H54 (cell line): ENCODE results near the gene VAV3.

Source experiments
- DNase-seq: peaks from one replicate; pipeline ENCODE4 v3.0.0; 2011; ENCODE audit warnings: low spot score, mixed read lengths; ENCODE audit not compliant: insufficient read length
- FAIRE-seq: peaks from 3 replicates; lab custom pipeline; 2011; peaks lifted over from hg19 to GRCh38; lab: Jason Lieb, UNC
- POLR2A ChIP-seq: IDR thresholded peaks from 2 replicates; pipeline ENCODE4 v1.6.1; 2011; ENCODE audit warnings: low read depth, mild to moderate bottlenecking, low read length

The VAV3 gene

GRCh38 chr1:107544285-107544684 lies 420.7 kb downstream of the VAV3 start:
- TF ChIP-seq POLR2A, result no peak
- FAIRE-seq, result no peak
- DNase-seq, result no peak

- FAIRE-seq, result no peak
- TF ChIP-seq POLR2A, result no peak
- no peak for DNase-seq
Measured at GRCh38 chr1:107541412-107541811, 423.6 kb downstream of the VAV3 start.

GRCh38 chr1:107538502-107538901 lies 426.5 kb downstream of the VAV3 start:
- no peak for DNase-seq
- no peak for TF ChIP-seq POLR2A
- no peak for FAIRE-seq

GRCh38 chr1:107536266-107536665 lies 428.7 kb downstream of the VAV3 start:
- peak; percentile 53 for FAIRE-seq
- TF ChIP-seq POLR2A, result no peak
- DNase-seq, result no peak

DNA sequence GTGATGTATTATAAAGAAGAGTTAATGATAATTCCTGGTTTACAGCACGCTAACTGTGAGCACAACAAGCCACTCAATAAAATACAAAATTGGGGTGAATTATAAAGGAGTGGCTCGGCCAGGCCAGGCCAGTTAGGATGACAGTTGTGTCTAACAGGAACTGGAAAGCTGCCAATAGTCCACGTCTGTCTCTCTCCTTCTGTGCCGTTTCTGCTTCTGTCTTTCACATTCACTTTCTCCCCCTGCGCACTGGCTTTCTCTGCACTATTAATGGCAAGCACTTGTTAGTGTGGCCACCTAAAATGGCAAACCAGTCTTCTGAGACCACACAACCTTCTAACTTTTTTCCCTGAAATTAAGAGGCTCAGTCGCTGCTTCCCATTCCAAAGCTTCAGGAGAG lies 429.9 kb downstream of the VAV3 start:
- no peak for FAIRE-seq
- no peak for TF ChIP-seq POLR2A
- no peak for DNase-seq

GRCh38 chr1:107534632-107535031 lies 430.3 kb downstream of the VAV3 start:
- FAIRE-seq (no peak), DNase-seq (no peak)
- TF ChIP-seq POLR2A, result no peak

- DNase-seq, result no peak
- FAIRE-seq, result no peak
- no peak for TF ChIP-seq POLR2A
Measured at GRCh38 chr1:107533436-107533835, 431.5 kb downstream of the VAV3 start.

GRCh38 chr1:107532318-107532717 lies 432.7 kb downstream of the VAV3 start:
- DNase-seq (no peak), FAIRE-seq (no peak)
- TF ChIP-seq POLR2A, result no peak

DNA sequence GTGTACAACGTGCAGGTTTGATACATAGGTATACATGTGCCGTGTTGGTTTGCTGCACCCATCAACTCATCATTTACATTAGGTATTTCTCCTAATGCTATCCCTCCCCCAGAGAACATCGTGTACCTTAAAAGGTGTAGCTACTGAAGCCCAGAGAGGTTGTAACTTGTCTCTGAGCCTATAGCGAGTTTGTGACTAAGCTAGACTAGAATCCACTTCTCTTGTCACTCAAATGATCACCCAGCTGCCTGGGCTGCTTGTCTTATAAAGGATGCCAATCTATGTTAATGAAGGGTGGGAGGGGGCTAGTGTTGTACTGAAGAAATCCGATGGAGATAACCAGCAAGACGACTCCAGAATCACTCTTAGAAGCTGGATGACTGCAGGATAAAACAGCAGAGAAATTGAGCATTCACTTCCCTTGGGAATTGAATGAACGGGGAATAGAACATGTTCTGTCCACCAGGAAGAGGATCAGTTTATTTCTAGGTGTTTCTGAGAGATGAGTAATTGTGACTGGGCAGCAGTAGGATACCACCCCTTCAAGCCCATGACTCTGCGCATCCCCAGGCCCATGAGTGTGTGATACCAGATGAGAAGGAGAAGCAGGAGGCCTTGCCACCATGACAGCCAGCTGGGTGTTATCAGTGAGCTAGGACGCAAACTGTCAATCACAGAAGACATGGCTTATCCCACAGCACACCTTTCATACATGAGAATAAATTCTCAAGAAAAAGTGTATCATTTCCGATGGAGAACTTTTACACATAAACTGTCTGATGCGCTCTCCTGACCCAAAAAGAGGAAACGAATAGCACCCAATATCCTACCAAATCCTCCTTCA lies 433.7 kb downstream of the VAV3 start:
- no peak for TF ChIP-seq POLR2A
- DNase-seq (no peak), FAIRE-seq (no peak)

DNA sequence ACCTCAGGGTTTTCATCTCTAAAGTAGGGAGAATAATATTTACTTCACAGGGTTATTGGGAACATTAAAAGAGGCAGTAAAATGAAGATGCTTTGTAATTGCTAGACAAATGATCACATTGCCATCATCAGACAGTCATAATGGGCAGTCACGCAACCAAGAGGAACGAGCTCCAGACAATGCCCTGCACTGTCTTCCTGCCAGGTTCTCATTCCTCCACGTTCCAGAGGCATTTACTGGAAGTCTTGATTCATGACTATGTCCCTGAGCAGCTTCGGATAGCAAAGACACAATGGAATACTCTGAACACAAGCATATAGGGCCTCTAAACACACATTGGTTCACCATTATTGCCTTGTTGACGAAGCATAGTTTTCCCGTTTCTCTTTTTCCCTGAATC lies 434.4 kb downstream of the VAV3 start:
- FAIRE-seq (no peak), DNase-seq (no peak)
- no peak for TF ChIP-seq POLR2A

GRCh38 chr1:107529511-107530149 lies 435.4 kb downstream of the VAV3 start:
- TF ChIP-seq POLR2A, result no peak
- DNase-seq (peak; percentile 32), FAIRE-seq (peak; percentile 93)

DNA sequence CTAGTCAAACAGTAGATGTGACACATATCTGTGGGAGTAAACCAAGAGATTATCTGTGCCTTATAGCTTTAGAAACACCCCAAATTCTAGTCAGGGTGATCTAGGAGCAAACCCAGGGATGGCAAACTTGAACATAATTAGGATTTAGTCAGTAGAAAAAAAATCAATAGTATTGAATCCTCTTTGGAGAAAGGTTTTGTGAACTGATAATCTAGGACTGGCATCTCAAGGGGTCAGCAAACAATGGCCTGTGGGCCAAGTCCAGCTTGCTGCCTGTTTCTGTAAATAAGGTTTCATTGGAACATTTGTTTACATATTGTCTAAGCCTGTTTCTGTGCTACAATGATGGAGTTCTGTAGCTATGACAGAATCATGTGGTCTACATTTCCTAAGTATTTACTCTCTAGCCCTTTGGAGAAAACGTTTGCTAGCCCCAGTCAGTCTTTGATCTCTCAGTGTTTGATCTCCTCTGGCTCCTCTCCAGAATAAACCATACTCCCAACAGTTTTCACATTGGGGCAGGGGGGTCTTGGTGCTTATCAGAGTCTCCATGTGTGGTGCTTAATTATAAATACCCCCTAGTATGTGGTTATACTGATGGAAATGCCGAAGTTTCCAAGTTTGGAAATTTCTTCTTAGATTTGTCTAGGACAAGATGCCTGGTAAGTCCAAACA lies 438.3 kb downstream of the VAV3 start:
- no peak for TF ChIP-seq POLR2A
- no peak for DNase-seq
- no peak for FAIRE-seq

- no peak for FAIRE-seq
- no peak for DNase-seq
- TF ChIP-seq POLR2A, result no peak
Measured at GRCh38 chr1:107525961-107526360, 439.0 kb downstream of the VAV3 start.

- no peak for DNase-seq
- no peak for TF ChIP-seq POLR2A
- FAIRE-seq, result peak; percentile 45
Measured at GRCh38 chr1:107525145-107525544, 439.8 kb downstream of the VAV3 start.
